Measurements from ENCODE around the gene CLRN1. TPM values are rescaled to one million over a fixed set of nuclear protein-coding genes. Genes with fewer than 3 reads are reported as not detected.

CLRN1 gene
- total RNA-seq, 1 donor from 2014 or later: not detected

GRCh38 chr3:150897592-150897991 is 74.9 kb downstream of the CLRN1 start:
- no peaks in the 10 kb centered on the region for H3K36me3 Mint-ChIP-seq
- peaks cover 12% of the 10 kb centered on the region for H3K27me3 Mint-ChIP-seq (ENCODE audit: low read depth)
- no peak overlapping the region for H3K4me3 Mint-ChIP-seq
- no peak for DNase-seq (ENCODE audit: low spot score in 2 of 2, unreplicated experiment in 2 of 2)
- no peaks in the 10 kb centered on the region for H3K4me1 Mint-ChIP-seq
- TF ChIP-seq CTCF (IDR thresholded peaks at IDR 0.05; ENCODE audit: unreplicated experiment): no peak
- H3K9me3 Mint-ChIP-seq: no peaks in the 10 kb centered on the region
- H3K27ac Mint-ChIP-seq: no peak overlapping the region

DNA sequence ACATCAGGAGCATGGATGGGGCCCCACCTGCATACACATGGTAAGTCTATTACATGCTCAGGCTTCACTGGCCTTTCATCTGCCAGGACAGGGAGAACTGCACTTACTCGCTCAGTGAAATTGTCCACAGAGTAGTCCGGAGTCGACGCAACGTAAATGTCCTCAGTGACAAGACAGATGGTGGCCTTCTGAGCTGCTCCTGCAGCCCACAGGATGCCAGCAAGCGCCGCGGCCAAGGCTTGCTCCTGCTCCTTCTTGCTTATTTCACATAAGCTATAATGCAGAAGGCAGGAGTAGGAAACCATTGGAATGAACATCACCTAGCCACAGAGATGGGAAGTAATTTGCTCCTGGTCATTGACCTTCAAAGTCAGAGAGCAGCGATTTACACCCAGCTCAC is 81.7 kb downstream of the CLRN1 start:
- H3K9me3 Mint-ChIP-seq: peaks cover 15% of the 10 kb centered on the region
- DNase-seq (ENCODE audit: low spot score in 2 of 2, unreplicated experiment in 2 of 2): no peak
- H3K4me1 Mint-ChIP-seq: no peaks in the 10 kb centered on the region
- no peak for TF ChIP-seq CTCF (IDR thresholded peaks at IDR 0.05; ENCODE audit: unreplicated experiment)
- H3K27ac Mint-ChIP-seq: no peak overlapping the region
- H3K36me3 Mint-ChIP-seq: no peaks in the 10 kb centered on the region
- no peak overlapping the region for H3K4me3 Mint-ChIP-seq
- H3K27me3 Mint-ChIP-seq (ENCODE audit: low read depth): peaks cover 5% of the 10 kb centered on the region

GRCh38 chr3:150890295-150890694 is 82.2 kb downstream of the CLRN1 start:
- H3K36me3 Mint-ChIP-seq: no peaks in the 10 kb centered on the region
- H3K27me3 Mint-ChIP-seq (ENCODE audit: low read depth): peaks cover 7% of the 10 kb centered on the region
- H3K27ac Mint-ChIP-seq: no peak overlapping the region
- H3K4me1 Mint-ChIP-seq: no peaks in the 10 kb centered on the region
- DNase-seq (ENCODE audit: low spot score in 2 of 2, unreplicated experiment in 2 of 2): no peak
- H3K9me3 Mint-ChIP-seq: peaks cover 15% of the 10 kb centered on the region
- TF ChIP-seq CTCF (IDR thresholded peaks at IDR 0.05; ENCODE audit: unreplicated experiment): no peak
- no peak overlapping the region for H3K4me3 Mint-ChIP-seq

GRCh38 chr3:150889106-150889505 is 83.4 kb downstream of the CLRN1 start:
- no peaks in the 10 kb centered on the region for H3K36me3 Mint-ChIP-seq
- no peaks in the 10 kb centered on the region for H3K4me1 Mint-ChIP-seq

GRCh38 chr3:150887031-150887430 is 85.5 kb downstream of the CLRN1 start:
- no peak overlapping the region for H3K4me3 Mint-ChIP-seq
- no peak for DNase-seq (ENCODE audit: low spot score in 2 of 2, unreplicated experiment in 2 of 2)
- no peaks in the 10 kb centered on the region for H3K4me1 Mint-ChIP-seq
- peaks cover 15% of the 10 kb centered on the region for H3K9me3 Mint-ChIP-seq
- no peak for TF ChIP-seq CTCF (IDR thresholded peaks at IDR 0.05; ENCODE audit: unreplicated experiment)
- no peak overlapping the region for H3K27ac Mint-ChIP-seq
- peaks cover 19% of the 10 kb centered on the region for H3K27me3 Mint-ChIP-seq (ENCODE audit: low read depth)
- no peaks in the 10 kb centered on the region for H3K36me3 Mint-ChIP-seq

More at GRCh38 chr3:150889106-150889505, 83.4 kb downstream of the CLRN1 start:
- no peak for TF ChIP-seq CTCF (IDR thresholded peaks at IDR 0.05; ENCODE audit: unreplicated experiment)
- Mint-ChIP-seq H3K4me3 (no peak overlapping the region), H3K27me3 (ENCODE audit: low read depth) (peaks cover 13% of the 10 kb centered on the region), H3K9me3 (peaks cover 15% of the 10 kb centered on the region), H3K27ac (no peak overlapping the region)
- DNase-seq (ENCODE audit: low spot score in 2 of 2, unreplicated experiment in 2 of 2): no peak

- Mint-ChIP-seq H3K27ac (no peak overlapping the region), H3K4me1 (no peaks in the 10 kb centered on the region), H3K36me3 (no peaks in the 10 kb centered on the region), H3K4me3 (no peak overlapping the region), H3K27me3 (ENCODE audit: low read depth) (peaks cover 19% of the 10 kb centered on the region), H3K9me3 (peaks cover 15% of the 10 kb centered on the region)
- no peak for TF ChIP-seq CTCF (IDR thresholded peaks at IDR 0.05; ENCODE audit: unreplicated experiment)
- DNase-seq (ENCODE audit: low spot score in 2 of 2, unreplicated experiment in 2 of 2): no peak
Observed at GRCh38 chr3:150885535-150885934, 87.0 kb downstream of the CLRN1 start.

Data from mesothelial cell of epicardium (in vitro differentiated cells).